Mucosa of stomach (tissue), 1 donor: ENCODE results near the gene PLEKHA3.
A peak's percentile ranks its signal among the peaks of the same experiment; 100 is the strongest.
"Not testable (repeated sequence)": the region's sequence is repeated elsewhere in the genome, so short reads cannot be mapped to it uniquely, and the experiment has no call there.

Experiments
- H3K27me3 ChIP-seq: one replicate; pipeline ENCODE4 v1.7.0; 2013; ENCODE audit warnings: mild to moderate bottlenecking, low read length; ENCODE audit not compliant: control insufficient read depth, insufficient read depth
- H3K36me3 ChIP-seq: one replicate; pipeline ENCODE4 v1.7.0; 2013; ENCODE audit warnings: low read length; ENCODE audit not compliant: control insufficient read depth, insufficient read depth
- H3K4me1 ChIP-seq: one replicate; pipeline ENCODE4 v1.7.0; 2013; ENCODE audit warnings: mild to moderate bottlenecking, low read length; ENCODE audit not compliant: control insufficient read depth, insufficient read depth
- H3K4me3 ChIP-seq: one replicate; pipeline ENCODE4 v1.7.0; 2013; ENCODE audit warnings: low read length
- H3K9ac ChIP-seq: one replicate; pipeline ENCODE4 v1.7.0; 2013; ENCODE audit warnings: mild to moderate bottlenecking, low read length, moderate library complexity
- H3K9me3 ChIP-seq: one replicate; pipeline ENCODE4 v1.7.0; 2013; ENCODE audit warnings: mild to moderate bottlenecking, low read length, moderate library complexity; ENCODE audit not compliant: control insufficient read depth
- donor health status: Pancreatic carcinoma.

The PLEKHA3 gene

DNA sequence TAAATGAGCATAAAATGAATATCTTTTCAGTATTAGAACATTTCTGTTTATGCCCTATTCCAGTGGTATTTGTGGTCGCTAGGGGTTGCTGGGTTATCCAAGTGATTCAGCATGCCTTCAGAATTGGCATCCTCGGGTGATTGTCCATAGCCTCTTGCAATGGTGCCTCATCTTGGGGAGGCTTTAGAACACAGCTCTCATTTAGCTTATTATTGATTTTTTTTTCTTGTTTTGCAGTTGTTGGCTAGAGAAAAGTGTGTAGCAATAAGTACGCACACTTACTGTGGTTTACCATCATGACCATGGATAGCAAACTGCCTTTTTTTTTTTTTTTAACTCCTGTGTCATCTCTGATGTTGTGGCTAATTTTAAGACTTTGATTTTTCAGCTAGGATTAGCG lies 33.6 kb downstream of the PLEKHA3 start:
- H3K4me3 ChIP-seq = no peak overlapping the region
- no peaks in the 10 kb centered on the region for H3K27me3 ChIP-seq
- H3K36me3 ChIP-seq = no peaks in the 10 kb centered on the region
- no peak overlapping the region for H3K9ac ChIP-seq
- H3K4me1 ChIP-seq = no peaks in the 10 kb centered on the region
- H3K9me3 ChIP-seq = no peaks in the 10 kb centered on the region

DNA sequence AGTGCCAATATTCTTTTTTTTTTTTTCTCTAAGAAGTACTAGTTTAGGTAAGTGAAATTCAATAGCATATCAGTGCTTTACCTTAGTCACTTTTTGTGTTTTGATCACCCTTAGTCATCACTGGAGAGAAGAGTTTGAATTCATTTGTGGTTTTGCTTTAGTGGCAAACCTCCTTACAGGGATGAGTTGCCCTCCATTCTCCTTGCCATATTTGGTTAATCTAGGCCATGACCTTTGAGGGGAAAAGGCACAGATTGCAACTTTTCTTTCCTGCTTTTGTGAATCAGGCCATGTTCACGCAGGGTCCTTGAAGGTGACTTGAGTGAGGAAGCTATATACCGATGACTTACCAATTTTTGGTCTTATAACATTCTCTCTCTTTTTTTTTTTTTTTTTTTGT lies 34.4 kb downstream of the PLEKHA3 start:
- no peak overlapping the region for H3K4me3 ChIP-seq
- H3K27me3 ChIP-seq = no peaks in the 10 kb centered on the region
- no peaks in the 10 kb centered on the region for H3K36me3 ChIP-seq
- no peak overlapping the region for H3K9ac ChIP-seq
- no peaks in the 10 kb centered on the region for H3K4me1 ChIP-seq
- H3K9me3 ChIP-seq = no peaks in the 10 kb centered on the region

DNA sequence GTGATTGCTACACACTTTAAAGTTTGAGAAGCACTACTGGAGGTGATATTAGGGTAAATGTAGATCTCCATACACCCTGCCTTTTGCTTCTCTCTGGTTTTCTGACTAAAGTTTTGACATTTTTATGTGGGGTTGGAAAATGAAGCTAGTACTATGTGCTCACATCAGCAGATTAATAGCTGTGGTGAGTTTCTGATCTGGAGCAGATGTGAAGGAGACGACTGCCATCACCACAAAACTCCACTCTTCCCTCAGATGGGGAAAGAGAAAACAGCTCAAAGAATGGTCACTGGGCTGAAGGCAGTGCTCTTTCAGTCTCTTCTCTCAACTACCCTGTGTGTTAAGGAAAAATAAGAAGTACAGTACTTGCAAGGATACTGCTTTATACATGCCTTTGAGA lies 37.2 kb downstream of the PLEKHA3 start:
- Histone ChIP-seq H3K27me3 (no peaks in the 10 kb centered on the region), H3K4me3 (no peak overlapping the region), H3K9ac (no peak overlapping the region), H3K9me3 (no peaks in the 10 kb centered on the region), H3K4me1 (no peaks in the 10 kb centered on the region), H3K36me3 (no peaks in the 10 kb centered on the region)

DNA sequence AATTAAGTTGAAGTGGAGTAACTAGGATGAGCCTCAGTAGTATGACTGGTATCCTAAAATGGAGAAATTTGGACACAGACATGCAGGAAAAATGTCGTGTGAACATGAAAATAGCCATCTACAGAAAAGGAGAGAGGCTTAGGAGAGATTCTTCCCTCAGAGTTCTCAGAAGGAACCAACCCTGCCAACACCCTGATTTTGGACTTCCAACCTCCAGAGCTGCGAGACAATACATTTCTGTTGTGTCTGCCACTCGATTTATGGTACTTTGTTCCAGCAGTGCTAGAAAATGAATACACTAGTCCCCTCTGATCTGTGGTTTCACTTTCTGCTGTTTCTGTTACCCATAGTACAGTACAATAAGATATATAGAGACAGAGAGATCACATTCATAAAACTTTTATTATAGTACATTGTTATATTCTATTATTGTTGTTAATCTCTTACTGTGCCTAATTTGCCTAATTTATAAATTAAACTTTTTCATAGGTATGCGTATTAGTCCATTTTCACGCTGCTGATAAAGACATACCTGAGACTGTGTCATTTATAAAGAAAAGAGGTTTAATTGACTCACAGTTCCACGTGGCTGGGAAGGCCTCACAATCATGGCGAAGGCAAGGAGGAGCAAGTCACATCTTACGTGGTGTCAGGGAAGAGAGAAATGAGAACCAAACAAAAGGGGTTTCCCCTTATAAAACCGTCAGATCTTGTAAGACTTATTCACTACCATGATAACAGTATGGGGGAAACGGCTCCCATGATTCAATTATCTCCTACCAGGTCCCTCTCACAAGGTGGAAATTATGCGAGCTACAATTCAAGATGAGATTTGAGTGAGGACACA lies 41.3 kb downstream of the PLEKHA3 start:
- Histone ChIP-seq H3K4me1 (peaks cover 5% of the 10 kb centered on the region), H3K27me3 (no peaks in the 10 kb centered on the region), H3K9ac (no peak overlapping the region), H3K4me3 (no peak overlapping the region), H3K36me3 (no peaks in the 10 kb centered on the region), H3K9me3 (no peaks in the 10 kb centered on the region)

DNA sequence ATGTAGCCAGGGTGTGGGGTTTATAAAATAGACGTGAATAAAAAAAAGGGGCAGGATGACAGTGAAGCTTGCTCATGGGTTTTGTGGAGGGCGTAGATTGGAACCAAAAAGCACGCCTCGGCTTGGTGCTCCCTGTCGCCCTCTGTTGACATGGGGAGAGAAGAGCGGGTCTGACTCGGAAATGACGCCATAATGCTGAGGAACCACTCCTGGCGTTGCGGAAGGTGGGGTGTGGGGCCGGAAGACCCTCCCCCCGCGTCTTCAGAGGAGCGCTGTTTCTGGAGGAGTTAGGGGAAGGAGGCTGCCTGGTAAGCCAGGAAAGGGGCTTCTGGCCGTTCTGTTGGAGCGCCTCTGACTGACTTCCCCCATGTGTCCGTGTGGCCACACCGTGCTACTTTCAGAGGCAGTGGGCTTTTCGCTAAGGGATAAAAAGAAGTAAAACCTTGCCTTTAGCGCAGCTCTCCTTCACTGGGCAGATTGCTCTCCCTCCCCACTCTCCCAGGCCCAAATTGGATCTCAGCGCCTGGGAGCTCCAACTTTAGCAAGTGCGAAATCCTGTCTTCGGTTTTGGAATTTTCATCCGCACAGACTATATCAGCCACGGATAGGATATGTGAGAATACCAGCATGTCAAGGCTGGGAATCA lies 42.8 kb downstream of the PLEKHA3 start:
- peaks cover 5% of the 10 kb centered on the region for H3K4me1 ChIP-seq
- no peaks in the 10 kb centered on the region for H3K27me3 ChIP-seq
- H3K4me3 ChIP-seq = peak overlapping the region; percentile 100
- no peaks in the 10 kb centered on the region for H3K36me3 ChIP-seq
- H3K9me3 ChIP-seq = no peaks in the 10 kb centered on the region
- H3K9ac ChIP-seq = peak overlapping the region; percentile 84

DNA sequence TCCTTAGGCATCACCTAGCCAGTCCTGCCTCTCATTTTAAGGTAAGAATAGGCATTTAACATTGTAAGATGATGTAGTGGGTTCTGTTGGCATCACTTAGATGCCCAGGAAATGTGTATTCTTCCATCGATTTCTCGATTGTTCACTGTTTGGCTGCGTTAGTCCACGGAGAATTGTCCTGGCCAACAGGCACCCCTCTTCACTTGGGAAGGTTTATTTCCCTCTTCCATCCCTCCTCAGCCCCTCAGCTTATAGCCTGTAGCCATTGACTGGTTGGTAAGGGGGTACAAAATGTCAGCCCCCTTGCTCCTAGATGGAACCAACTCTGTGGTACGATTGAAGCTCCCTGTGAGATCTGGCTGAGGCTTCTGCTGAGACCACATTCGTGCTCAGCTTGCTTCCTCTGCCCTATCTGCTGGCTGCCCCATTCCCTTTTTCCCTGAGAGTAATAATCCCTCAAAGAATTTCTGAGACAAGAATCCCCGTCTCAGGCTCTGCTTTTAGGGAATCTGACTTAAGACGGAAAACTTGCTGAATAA lies 43.4 kb downstream of the PLEKHA3 start:
- Histone ChIP-seq H3K4me3 (peak overlapping the region; percentile 100), H3K36me3 (no peaks in the 10 kb centered on the region), H3K27me3 (no peaks in the 10 kb centered on the region), H3K9me3 (no peaks in the 10 kb centered on the region), H3K4me1 (peaks cover 5% of the 10 kb centered on the region), H3K9ac (peak overlapping the region; percentile 84)

DNA sequence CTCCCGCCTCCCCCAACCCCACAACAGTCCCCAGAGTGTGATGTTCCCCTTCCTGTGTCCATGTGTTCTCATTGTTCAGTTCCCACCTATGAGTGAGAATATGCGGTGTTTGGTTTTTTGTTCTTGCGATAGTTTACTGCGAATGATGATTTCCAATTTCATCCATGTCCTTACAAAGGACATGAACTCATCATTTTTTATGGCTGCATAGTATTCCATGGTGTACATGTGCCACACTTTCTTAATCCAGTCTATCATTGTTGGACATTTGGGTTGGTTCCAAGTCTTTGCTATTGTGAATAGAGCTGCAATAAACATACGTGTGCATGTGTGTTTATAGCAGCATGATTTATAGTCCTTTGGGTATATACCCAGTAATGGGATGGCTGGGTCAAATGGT lies 44.8 kb downstream of the PLEKHA3 start:
- not testable (repeated sequence) for H3K9me3 ChIP-seq, H3K4me3 ChIP-seq, H3K4me1 ChIP-seq, H3K9ac ChIP-seq, H3K27me3 ChIP-seq, H3K36me3 ChIP-seq

DNA sequence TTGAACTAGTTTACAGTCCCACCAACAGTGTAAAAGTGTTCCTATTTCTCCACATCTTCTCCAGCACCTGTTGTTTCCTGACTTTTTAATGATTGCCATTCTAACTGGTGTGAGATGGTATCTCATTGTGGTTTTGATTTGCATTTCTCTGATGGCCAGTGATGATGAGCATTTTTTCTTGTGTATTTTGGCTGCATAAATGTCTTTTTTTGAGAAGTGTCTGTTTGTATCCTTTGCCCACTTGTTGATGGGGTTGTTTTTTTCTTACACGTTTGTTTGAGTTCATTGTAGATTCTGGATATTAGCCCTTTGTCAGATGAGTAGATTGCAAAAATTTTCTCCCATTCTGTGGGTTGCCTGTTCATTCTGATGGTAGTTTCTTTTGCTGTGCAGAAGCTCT lies 45.2 kb downstream of the PLEKHA3 start:
- H3K9me3 ChIP-seq, H3K27me3 ChIP-seq, H3K9ac ChIP-seq, H3K36me3 ChIP-seq, H3K4me3 ChIP-seq, H3K4me1 ChIP-seq: not testable (repeated sequence)

DNA sequence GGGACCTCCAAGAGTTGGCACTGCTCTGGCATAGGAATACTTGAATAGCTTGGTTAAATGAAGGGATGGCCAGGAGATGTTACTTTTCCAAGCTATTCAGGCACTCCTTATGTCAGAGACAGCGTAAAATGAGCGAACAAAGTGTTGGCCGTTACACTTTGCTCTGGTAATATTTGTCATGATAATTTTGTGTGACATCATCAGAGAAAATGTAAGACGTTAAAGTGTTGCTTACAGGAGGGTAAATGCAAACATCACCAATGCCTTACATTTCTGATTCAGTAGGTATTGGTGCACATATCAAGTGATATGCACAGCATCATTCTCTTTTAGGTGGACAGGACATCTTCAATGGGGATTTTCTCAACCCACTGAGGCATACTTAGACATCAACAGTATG lies 46.0 kb downstream of the PLEKHA3 start:
- Histone ChIP-seq H3K4me3 (no peak overlapping the region), H3K9ac (no peak overlapping the region), H3K9me3 (no peaks in the 10 kb centered on the region), H3K4me1 (peaks cover 5% of the 10 kb centered on the region), H3K27me3 (no peaks in the 10 kb centered on the region), H3K36me3 (no peaks in the 10 kb centered on the region)

DNA sequence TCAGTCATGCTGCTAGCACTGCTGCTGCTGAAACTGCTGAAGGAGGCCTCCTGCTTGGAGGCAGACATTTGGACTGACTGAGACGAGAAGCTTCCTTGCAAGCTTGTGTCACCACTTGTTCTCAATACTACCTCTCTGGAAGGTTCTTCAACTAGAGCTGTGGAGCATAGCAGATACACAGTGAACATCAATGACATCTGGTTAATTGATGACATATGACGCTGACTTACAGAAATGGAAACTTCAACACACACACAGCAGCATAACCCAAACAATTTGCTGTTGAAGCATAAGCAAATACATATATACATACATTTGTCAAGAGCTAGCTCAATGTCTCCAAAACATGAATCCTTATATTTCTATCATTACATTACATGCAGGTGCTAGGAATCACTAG lies 47.3 kb downstream of the PLEKHA3 start:
- Histone ChIP-seq H3K27me3 (no peaks in the 10 kb centered on the region), H3K9ac (no peak overlapping the region), H3K36me3 (no peaks in the 10 kb centered on the region), H3K4me1 (peaks cover 5% of the 10 kb centered on the region), H3K9me3 (no peaks in the 10 kb centered on the region), H3K4me3 (no peak overlapping the region)

DNA sequence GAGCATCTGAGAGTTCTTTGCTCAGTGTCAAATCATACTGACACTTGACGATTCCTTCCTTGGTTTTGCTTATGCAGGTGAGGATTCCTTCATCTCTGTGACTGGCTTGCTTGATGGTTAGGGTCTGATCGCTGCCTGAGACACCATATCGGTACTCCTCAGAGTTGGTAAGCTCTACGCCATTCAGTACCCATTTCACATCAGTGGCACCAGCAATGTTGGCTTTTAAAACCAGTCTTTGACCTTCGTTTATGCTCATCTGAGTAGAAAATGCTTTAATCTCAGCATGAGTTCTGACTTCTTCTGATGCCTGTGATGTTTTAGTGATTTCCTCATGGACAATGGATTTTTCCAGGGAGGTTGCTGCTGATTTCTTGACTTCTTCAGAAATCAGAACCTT lies 48.4 kb downstream of the PLEKHA3 start:
- Histone ChIP-seq H3K36me3 (no peaks in the 10 kb centered on the region), H3K9ac (no peak overlapping the region)

DNA sequence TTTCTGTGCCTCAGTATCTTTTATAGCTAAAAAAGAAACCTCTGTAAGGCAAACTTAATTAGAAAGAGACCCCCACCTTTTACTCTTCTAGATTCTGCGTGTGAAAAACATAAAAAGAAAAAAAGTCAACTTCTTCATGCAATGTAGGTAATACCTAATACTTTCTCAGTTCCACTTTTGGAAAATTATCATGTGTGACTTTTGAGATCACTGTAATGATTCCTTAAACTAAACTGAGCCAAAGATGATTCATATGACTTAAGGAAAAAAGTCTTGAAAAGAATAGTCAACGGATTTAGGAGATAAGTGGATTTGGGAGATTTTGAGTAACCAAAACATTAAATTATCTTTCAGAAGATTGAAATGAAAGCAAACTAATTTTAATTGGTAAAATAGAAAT lies 48.9 kb downstream of the PLEKHA3 start:
- peaks cover 4% of the 10 kb centered on the region for H3K4me1 ChIP-seq
- H3K9ac ChIP-seq = no peak overlapping the region
- H3K27me3 ChIP-seq = no peaks in the 10 kb centered on the region
- H3K4me3 ChIP-seq = no peak overlapping the region
- H3K9me3 ChIP-seq = no peaks in the 10 kb centered on the region
- H3K36me3 ChIP-seq = no peaks in the 10 kb centered on the region

More for the DNA sequence above, 48.4 kb downstream of the PLEKHA3 start:
- no peaks in the 10 kb centered on the region for H3K27me3 ChIP-seq
- H3K9me3 ChIP-seq = no peaks in the 10 kb centered on the region
- H3K4me3 ChIP-seq = no peak overlapping the region
- H3K4me1 ChIP-seq = peaks cover 5% of the 10 kb centered on the region
